K562 treated with DMSO at 1 percent for 12 hours (cell line): Measurements from ENCODE around the gene MRPL45. TPM values are rescaled to one million over a fixed set of nuclear protein-coding genes. Genes with fewer than 3 reads are reported as not detected.

Experiments
- total RNA-seq: library from RNA; unstranded; fragments of 300-600 nt; gene quantifications from 2 replicates; pipeline ENCODE4 v1.2.3, GENCODE V29; 2022; ENCODE audit not compliant: insufficient read depth

Gene MRPL45
- 51.5 and 67.5 TPM in 2 replicates for total RNA-seq

DNA sequence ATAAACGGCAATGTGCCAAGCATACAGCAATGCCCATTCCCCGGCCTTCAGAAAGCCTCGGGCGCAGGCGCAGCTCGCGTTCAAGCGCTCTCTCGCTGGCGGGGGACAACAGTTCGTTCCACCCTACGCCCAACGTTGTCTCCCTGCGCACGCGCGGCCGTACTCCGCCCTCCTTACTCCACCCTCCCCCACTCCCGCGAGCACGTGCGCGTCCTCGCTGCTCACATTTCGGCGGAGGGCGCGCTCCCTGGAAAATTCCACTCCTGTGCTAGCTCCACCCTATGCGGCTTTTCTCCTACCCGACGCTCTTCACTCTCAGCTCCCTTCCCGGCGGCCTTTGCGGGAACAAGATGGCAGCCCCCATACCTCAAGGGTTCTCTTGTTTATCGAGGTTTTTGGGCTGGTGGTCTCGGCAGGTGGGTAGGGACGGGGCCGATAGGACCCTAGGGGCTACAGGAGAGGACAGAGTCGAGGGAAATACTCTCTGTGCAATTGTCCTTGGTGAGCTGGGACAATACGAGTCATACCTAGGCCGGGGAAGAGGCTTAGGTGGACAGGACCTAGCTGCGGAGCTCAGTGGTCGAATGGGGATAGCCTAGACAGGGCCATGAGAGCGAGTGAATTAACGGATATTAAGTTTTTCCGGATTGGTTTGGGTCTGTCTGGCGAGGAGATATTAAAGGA is at the start of gene MRPL45:
Gene MRPL45 (plus strand): TSS at position 335 of the 684 bp plus-strand sequence. CDS start 16 bp downstream, at position 351.

DNA sequence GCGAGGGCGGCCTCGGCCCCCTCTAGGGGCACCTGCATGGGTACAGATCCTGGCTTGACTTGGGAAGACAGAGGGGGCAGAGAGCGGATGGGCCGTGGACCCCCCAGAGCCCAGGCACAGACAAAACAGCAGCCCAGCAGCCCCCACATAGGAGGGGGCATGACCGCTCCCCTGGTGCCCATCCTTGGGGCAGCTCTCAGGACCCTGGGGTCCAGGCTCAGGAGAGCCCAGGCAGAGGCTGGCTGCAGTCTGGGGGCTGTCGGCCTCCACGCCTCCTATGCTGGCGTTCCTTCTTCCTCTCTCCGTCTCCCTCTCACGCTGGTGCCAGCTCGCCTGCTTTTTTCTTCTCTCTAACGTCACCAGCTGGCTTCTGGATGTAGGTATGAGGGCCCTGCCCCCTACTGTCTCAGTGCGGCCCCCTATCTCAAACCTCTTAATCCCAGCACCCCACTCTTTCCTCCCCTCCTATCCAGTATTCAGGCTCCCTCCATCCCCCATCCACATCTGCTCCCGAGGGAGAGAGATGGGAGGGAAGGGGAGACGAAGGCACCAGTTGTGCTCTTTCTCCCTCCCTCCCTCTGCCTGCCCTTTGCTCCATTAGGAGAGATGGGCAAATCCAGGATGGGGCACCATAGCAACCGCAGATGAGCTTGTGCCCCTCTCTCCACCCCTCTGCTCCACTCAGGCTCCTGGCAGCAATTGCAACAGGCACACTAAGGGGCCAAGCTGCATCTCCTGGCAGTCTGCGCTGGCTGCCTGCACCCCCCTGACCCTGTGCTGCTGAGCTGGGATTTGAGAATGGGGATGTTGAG is 46.8 kb downstream of the MRPL45 start, which contains the start of gene GPR179:
Gene GPR179 (minus strand): TSS at position 349 of the 812 bp plus-strand sequence. CDS start 167 bp downstream, at position 182.

DNA sequence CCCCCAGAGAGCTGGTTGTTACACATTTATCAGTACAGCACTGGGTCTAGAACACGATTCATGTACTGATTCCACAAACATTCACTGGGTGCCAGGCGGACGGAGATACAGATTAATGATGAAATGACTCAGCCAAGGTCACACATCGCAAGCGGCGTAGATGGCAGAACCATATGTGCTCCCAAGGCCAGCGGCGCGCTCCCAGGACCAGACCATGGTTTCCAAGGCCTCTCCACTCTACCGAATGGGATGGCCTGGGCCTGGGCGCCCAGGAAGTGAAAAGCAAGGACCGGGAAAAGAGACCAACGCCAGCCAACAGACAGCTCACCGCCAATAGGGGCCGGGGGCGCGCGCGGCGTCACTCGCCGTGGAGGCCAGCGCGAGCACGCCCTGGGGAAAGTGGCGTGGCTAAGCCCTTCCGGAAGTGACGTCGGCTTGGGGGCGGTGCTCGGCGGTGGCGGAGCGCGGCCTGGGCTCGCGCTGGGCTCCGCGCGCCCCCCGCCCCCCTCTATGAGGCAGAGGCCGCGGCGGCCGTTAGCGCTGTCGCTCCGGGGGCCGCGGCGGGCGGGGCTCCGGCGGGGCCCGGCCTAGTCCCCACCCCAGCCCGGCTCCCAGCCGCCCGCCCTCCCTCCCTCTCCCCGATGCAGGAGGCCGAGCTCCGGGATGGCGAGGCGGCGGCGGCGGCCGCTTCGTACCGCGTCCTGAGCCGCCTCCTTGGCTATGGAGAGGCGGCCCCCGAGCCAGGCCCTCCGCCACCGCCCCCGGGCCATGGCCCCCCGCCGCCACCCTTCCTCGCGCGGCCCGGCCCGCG is 54.6 kb downstream of the MRPL45 start, which contains the start of gene SOCS7:
Gene SOCS7 (plus strand): TSS at position 433 of the 811 bp plus-strand sequence. CDS start 209 bp downstream, at position 642.

Other genes starting within 250 kb of the MRPL45 start
- not detected in 2 replicates for gene TBC1D3C, start 228.5 kb upstream of the MRPL45 start, total RNA-seq
- not detected in 2 replicates for gene TBC1D3E, start 169.2 kb upstream of the MRPL45 start, total RNA-seq
- gene TBC1D3, start 104.6 kb upstream of the MRPL45 start, total RNA-seq = 2.6 and 3.6 TPM in 2 replicates
- gene GPR179, start 46.8 kb downstream of the MRPL45 start, total RNA-seq = not detected in 2 replicates
- gene SOCS7, start 54.7 kb downstream of the MRPL45 start, total RNA-seq = 3.8 and 32.6 TPM in 2 replicates
- 0.19 TPM in 1 of 2 replicates, not detected in the other for gene ARHGAP23, start 131.3 kb downstream of the MRPL45 start, total RNA-seq